ENCODE results near the gene ADORA2A. TPM values are rescaled to one million over a fixed set of nuclear protein-coding genes. Genes with fewer than 3 reads are reported as not detected.

The ADORA2A gene
- total and polyA plus RNA-seq, 2 of the 8 experiments (the other 6 are each of a cell fraction or from before 2014, with no cell fraction given), result 7.1 to 20.3 TPM

DNA sequence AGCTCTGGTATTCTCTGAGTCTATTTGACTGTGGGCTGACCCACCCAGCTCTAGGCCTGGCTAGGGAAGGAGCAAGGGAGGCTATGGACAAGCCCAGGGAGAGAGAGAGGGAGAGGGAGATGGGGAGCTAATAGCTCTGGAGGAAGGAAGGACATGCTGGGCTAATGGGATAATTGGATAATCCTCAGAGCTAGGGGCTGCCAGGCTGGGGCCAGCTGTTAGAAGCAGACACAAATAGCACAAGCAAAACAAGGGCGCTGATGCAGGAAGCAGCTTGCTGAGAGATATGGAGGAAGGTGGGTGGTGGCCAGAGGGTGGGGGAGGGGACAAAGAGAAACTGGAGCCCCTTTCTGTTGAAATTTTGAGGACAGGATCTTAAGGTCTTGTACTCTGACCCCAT, 23.2 kb downstream of the ADORA2A start:
- WGBS, 2 experiments (ENCODE audit: extremely low coverage in 1 of 2, insufficient coverage in 1 of 2, insufficient read length in 1 of 2, insufficient replicate concordance in 2 of 2, low coverage in 1 of 2, low lambda C conversion rate in 2 of 2, missing lambda C conversion rate in 1 of 2), result 80% methylated on average over 1 of the region's 1 CpG; no CpG with 5 or more reads in 1 of the 2 experiments

More for the DNA sequence above, 23.2 kb downstream of the ADORA2A start:
- Histone ChIP-seq H2BK5ac (ENCODE audit: low read depth, low read length) (no peak overlapping the region), H3K4me1 (replicated peaks in 1 of 4; ENCODE audit: control insufficient read depth in 3 of 4, insufficient read depth in 4 of 4, low read length in 3 of 4) (peaks cover 0 to 4% (median 3%) of the 10 kb centered on the region in 4 experiments; a peak in 2 of 7 replicates), H2BK15ac (ENCODE audit: low read length) (0 out of 2 replicates have a peak overlapping the region, but pooled peaks have one; percentile 12), H3K4ac (replicated peaks; ENCODE audit: insufficient read length, low read depth, low read length) (no peak overlapping the region), H3K9me3 (ENCODE audit: insufficient read depth in 2 of 2, low read depth in 1 of 2, low read length in 1 of 2) (no peaks in the 10 kb centered on the region), H3K79me2 (ENCODE audit: control insufficient read depth in 1 of 2, insufficient read depth in 2 of 2, low read length in 2 of 2) (no peaks in the 10 kb centered on the region), H3K79me1 (ENCODE audit: low read depth, low read length) (no peaks in the 10 kb centered on the region), H3K4me3 (ENCODE audit: extremely low read depth in 1 of 4, insufficient read depth in 2 of 4, low read depth in 3 of 4, low read length in 4 of 4) (no peak overlapping the region; a peak in 1 of 8 replicates), H4K91ac (replicated peaks; ENCODE audit: insufficient read length, low read length) (no peak overlapping the region), H2AK5ac (ENCODE audit: low read depth, low read length) (no peak overlapping the region; the same call in 1 of the 2 replicates), H3K56ac (replicated peaks; ENCODE audit: insufficient read length, low read depth, low read length) (no peak overlapping the region), H4K8ac (ENCODE audit: extremely low read depth, insufficient read depth, low read length) (no peak overlapping the region), H3K9ac (replicated peaks in 1 of 4; ENCODE audit: extremely low read depth in 1 of 4, low read depth in 3 of 4, low read length in 3 of 4) (no peak overlapping the region), H2BK12ac (ENCODE audit: low read depth, low read length) (0 out of 2 replicates have a peak overlapping the region, but pooled peaks have one; percentile 42), H3K18ac (ENCODE audit: extremely low read depth, low read length) (no peak overlapping the region), H3K36me3 (ENCODE audit: control insufficient read depth in 2 of 4, insufficient read depth in 4 of 4, low read length in 3 of 4) (no peaks in the 10 kb centered on the region), H2BK120ac (replicated peaks; ENCODE audit: low read depth, low read length) (no peak overlapping the region), H2AFZ (ENCODE audit: low read length) (no peak overlapping the region), H4K5ac (ENCODE audit: insufficient read length, low read depth, low read length) (no peak overlapping the region), H3K4me2 (ENCODE audit: insufficient read depth in 1 of 2, low read depth in 2 of 2, low read length in 2 of 2) (no peak overlapping the region; a peak in 1 of 4 replicates), H3K23ac (ENCODE audit: insufficient read length) (no peak overlapping the region), H4K20me1 (replicated peaks in 1 of 2; ENCODE audit: control insufficient read depth in 1 of 2, insufficient read depth in 2 of 2, low read length in 2 of 2) (no peaks in the 10 kb centered on the region), H3K27me3 (replicated peaks in 1 of 4; ENCODE audit: control insufficient read depth in 3 of 4, extremely low read depth in 1 of 4, insufficient read depth in 3 of 4, low read length in 3 of 4) (no peaks in the 10 kb centered on the region; a peak in 1 of 7 replicates), H3K23me2 (ENCODE audit: low read depth, low read length) (no peaks in the 10 kb centered on the region), H3K14ac (ENCODE audit: insufficient read length) (no peak overlapping the region), H2BK20ac (ENCODE audit: low read length) (no peak overlapping the region), H3K27ac (ENCODE audit: low read depth, low read length) (no peak overlapping the region)
- DNase-seq (ENCODE audit: low read depth in 1 of 2, low spot score in 2 of 2) (no peak), FAIRE-seq (no peak)
- CTCF ChIA-PET (ENCODE audit: partially characterized antibody), result interaction anchor here (0.7 to 1.8 kb wide), 6 partner anchors 30 to 392 kb away, joined by 3 to 5 read pairs (median 4); no protein-coding TSS in a partner anchor
- TF ChIP-seq POU5F1 (IDR thresholded peaks at IDR 0.05; ENCODE audit: low read depth, low read length) (no peak), RNF2 (IDR thresholded peaks at IDR 0.05; ENCODE audit: borderline replicate concordance, low read depth, low read length, missing control alignments, poor library complexity, severe bottlenecking) (no peak)
- POLR2A ChIA-PET (ENCODE audit: partially characterized antibody), result no interaction called here
